H1 (cell line): ENCODE measurements around the gene CDH16. TPM values are rescaled to one million over a fixed set of nuclear protein-coding genes. Genes with fewer than 3 reads are reported as not detected.
A peak's percentile ranks its signal among the peaks of the same experiment; 100 is the strongest.

Source experiments
- CTCF ChIA-PET: fragments of 300-600 bp; sonication (Branson Sonifier 250); formaldehyde crosslinking; loops from one replicate; lab custom pipeline; 2021; ENCODE audit not compliant: partially characterized antibody; lab: Charles Lee
- POLR2A ChIA-PET: fragments of 300-600 bp; sonication (Branson Sonifier 250); formaldehyde crosslinking; loops from one replicate; lab custom pipeline; 2021; ENCODE audit warnings: inconsistent platforms; ENCODE audit not compliant: partially characterized antibody; lab: Charles Lee
- DNase-seq, 2 experiments: peaks; one replicate each; pipeline versions ENCODE4 v3.0.0 to v3.0.0-alpha.2; 2010 to 2022; ENCODE audit warnings: low spot score in 2 of 2, low read depth in 1 of 2, mixed read lengths in 1 of 2
- FAIRE-seq: peaks from 2 replicates; lab custom pipeline; 2011; peaks lifted over from hg19 to GRCh38; lab: Jason Lieb, UNC
- H2AFZ ChIP-seq: 2 replicates; pipeline ENCODE4 v1.8.1; 2012; ENCODE audit warnings: low read length, inconsistent platforms
- H2AK5ac ChIP-seq: 2 replicates; pipeline ENCODE4 v1.6.1; 2013; ENCODE audit warnings: low read depth, low read length
- H2BK120ac ChIP-seq: replicated peaks from 2 replicates; pipeline ENCODE3; 2013; ENCODE audit warnings: low read depth, low read length, inconsistent platforms
- H2BK12ac ChIP-seq: 2 replicates; pipeline ENCODE4 v1.6.1; 2013; ENCODE audit warnings: low read depth, low read length
- H2BK15ac ChIP-seq: 2 replicates; pipeline ENCODE4 v1.6.1; 2013; ENCODE audit warnings: low read length
- H2BK20ac ChIP-seq: 2 replicates; pipeline ENCODE4 v1.6.1; 2013; ENCODE audit warnings: low read length
- H2BK5ac ChIP-seq: 2 replicates; pipeline ENCODE4 v1.6.1; 2013; ENCODE audit warnings: low read depth, low read length
- H3K14ac ChIP-seq: 2 replicates; pipeline ENCODE4 v1.6.1; 2013; ENCODE audit warnings: inconsistent platforms; ENCODE audit not compliant: insufficient read length
- H3K18ac ChIP-seq: 2 replicates; pipeline ENCODE4 v1.6.1; 2013; ENCODE audit warnings: low read length; ENCODE audit errors: extremely low read depth
- H3K23ac ChIP-seq: 2 replicates; pipeline ENCODE4 v1.6.1; 2013; ENCODE audit warnings: inconsistent platforms; ENCODE audit not compliant: insufficient read length
- H3K23me2 ChIP-seq: 2 replicates; pipeline ENCODE4 v1.6.1; 2013; ENCODE audit warnings: low read depth, low read length
- H3K27ac ChIP-seq: 2 replicates; pipeline ENCODE4 v1.6.1; 2011; ENCODE audit warnings: low read depth, low read length, inconsistent platforms
- H3K27me3 ChIP-seq, 4 experiments: replicated peaks in 1 of 4; 1 replicate in 1 of 4; 2 replicates in 3 of 4; pipeline versions ENCODE4 v1.6.1 to v1.8.1; 2011 to 2013; ENCODE audit warnings: low read length in 3 of 4, mild to moderate bottlenecking in 3 of 4, inconsistent platforms in 2 of 4, mixed read lengths in 2 of 4, moderate library complexity in 1 of 4; ENCODE audit not compliant: control insufficient read depth in 3 of 4, insufficient read depth in 3 of 4; ENCODE audit errors: extremely low read depth in 1 of 4
- H3K36me3 ChIP-seq, 4 experiments: 2 replicates each; pipeline versions ENCODE4 v1.6.1 to v1.8.1; 2011 to 2013; ENCODE audit warnings: mild to moderate bottlenecking in 4 of 4, low read length in 3 of 4, moderate library complexity in 2 of 4, control low read depth in 1 of 4, inconsistent platforms in 1 of 4; ENCODE audit not compliant: insufficient read depth in 4 of 4, control insufficient read depth in 2 of 4
- H3K4ac ChIP-seq: replicated peaks from 2 replicates; pipeline ENCODE3; 2013; ENCODE audit warnings: low read length, low read depth, mixed read lengths, inconsistent platforms; ENCODE audit not compliant: insufficient read length
- H3K4me1 ChIP-seq, 4 experiments: replicated peaks in 1 of 4; 1 replicate in 1 of 4; 2 replicates in 3 of 4; pipeline versions ENCODE4 v1.6.1 to v1.8.1; 2011 to 2013; ENCODE audit warnings: low read length in 3 of 4, inconsistent platforms in 2 of 4, mixed read lengths in 1 of 4; ENCODE audit not compliant: insufficient read depth in 4 of 4, control insufficient read depth in 3 of 4
- H3K4me2 ChIP-seq, 2 experiments: 2 replicates each; pipeline versions ENCODE4 v1.6.1 to v1.8.1; 2011 to 2013; ENCODE audit warnings: low read depth in 2 of 2, low read length in 2 of 2, control low read depth in 1 of 2, inconsistent platforms in 1 of 2, mild to moderate bottlenecking in 1 of 2; ENCODE audit not compliant: insufficient read depth in 1 of 2
- H3K4me3 ChIP-seq, 4 experiments: fragments of 200-600, 300-600 bp in 1 of 4; sonication (generic), shearing (Covaris generic), sonication (Bioruptor Twin) in 1 of 4; 2 replicates each; pipeline versions ENCODE4 v1.5.1 to v1.8.1; 2011 to 2016; ENCODE audit warnings: low read length in 4 of 4, low read depth in 3 of 4, control low read depth in 2 of 4, inconsistent platforms in 2 of 4, mild to moderate bottlenecking in 2 of 4, mixed read lengths in 1 of 4, moderate library complexity in 1 of 4; ENCODE audit not compliant: insufficient read depth in 2 of 4; ENCODE audit errors: extremely low read depth in 1 of 4
- H3K56ac ChIP-seq: replicated peaks from 2 replicates; pipeline ENCODE3; 2013; ENCODE audit warnings: low read depth, mild to moderate bottlenecking, mixed read lengths, low read length, inconsistent platforms; ENCODE audit not compliant: insufficient read length
- H3K79me1 ChIP-seq: 2 replicates; pipeline ENCODE4 v1.6.1; 2013; ENCODE audit warnings: low read depth, low read length, control low read depth
- H3K79me2 ChIP-seq, 2 experiments: 2 replicates each; pipeline versions ENCODE4 v1.6.1 to v1.8.1; 2012 to 2013; ENCODE audit warnings: low read length in 2 of 2, mild to moderate bottlenecking in 2 of 2, inconsistent platforms in 1 of 2; ENCODE audit not compliant: insufficient read depth in 2 of 2, control insufficient read depth in 1 of 2
- H3K9ac ChIP-seq, 4 experiments: replicated peaks in 1 of 4; 1 replicate in 1 of 4; 2 replicates in 3 of 4; pipeline versions ENCODE4 v1.6.1 to v1.8.1; 2011 to 2013; ENCODE audit warnings: low read depth in 3 of 4, low read length in 3 of 4, control low read depth in 2 of 4, mild to moderate bottlenecking in 2 of 4, moderate library complexity in 2 of 4, inconsistent platforms in 1 of 4; ENCODE audit errors: extremely low read depth in 1 of 4
- H3K9me3 ChIP-seq, 2 experiments: 2 replicates each; pipeline versions ENCODE4 v1.6.1 to v1.8.1; 2012 to 2013; ENCODE audit warnings: mild to moderate bottlenecking in 2 of 2, moderate library complexity in 2 of 2, control low read depth in 1 of 2, inconsistent platforms in 1 of 2, low read depth in 1 of 2, low read length in 1 of 2, mixed read lengths in 1 of 2; ENCODE audit not compliant: insufficient read depth in 2 of 2
- H4K20me1 ChIP-seq, 2 experiments: replicated peaks in 1 of 2; 2 replicates each; pipeline versions ENCODE3 to v1.8.1; 2011 to 2013; ENCODE audit warnings: inconsistent platforms in 2 of 2, low read length in 2 of 2, mild to moderate bottlenecking in 1 of 2; ENCODE audit not compliant: insufficient read depth in 2 of 2, control insufficient read depth in 1 of 2
- H4K5ac ChIP-seq: 2 replicates; pipeline ENCODE4 v1.6.1; 2013; ENCODE audit warnings: low read length, low read depth, mixed read lengths, inconsistent platforms; ENCODE audit not compliant: insufficient read length
- H4K8ac ChIP-seq: 2 replicates; pipeline ENCODE4 v1.8.0; 2013; ENCODE audit warnings: mild to moderate bottlenecking, moderate library complexity, low read length, inconsistent platforms; ENCODE audit not compliant: insufficient read depth; ENCODE audit errors: extremely low read depth
- H4K91ac ChIP-seq: replicated peaks from 2 replicates; pipeline ENCODE3; 2013; ENCODE audit warnings: low read length, mixed read lengths, inconsistent platforms; ENCODE audit not compliant: insufficient read length
- EZH2 ChIP-seq: fragments of 200-600 bp; sonication (generic); IDR thresholded peaks from 2 replicates; pipeline ENCODE4 v1.7.1; 2012; ENCODE audit warnings: low read depth, mild to moderate bottlenecking, moderate library complexity, low read length, inconsistent platforms; ENCODE audit not compliant: severe bottlenecking
- RXRA ChIP-seq: IDR thresholded peaks from 2 replicates; pipeline ENCODE4 v1.6.1; 2011; ENCODE audit warnings: low read depth, mild to moderate bottlenecking, low read length, moderate library complexity; ENCODE audit not compliant: insufficient read depth
- SUZ12 ChIP-seq: fragments of 200-600 bp; sonication (generic); IDR thresholded peaks from 2 replicates; pipeline ENCODE4 v1.6.1; 2012; ENCODE audit warnings: mild to moderate bottlenecking, inconsistent platforms, low read length, moderate library complexity, mixed read lengths
- WGBS, 2 experiments: shearing (Covaris generic) in 1 of 2; methylation state at CpG; one replicate each; pipeline versions ENCODE4 v1.1.6 to v1.1.7; 2013 to 2015; ENCODE audit warnings: low lambda C conversion rate in 2 of 2, mixed read lengths in 2 of 2, inconsistent platforms in 1 of 2, low coverage in 1 of 2, missing lambda C conversion rate in 1 of 2; ENCODE audit not compliant: insufficient replicate concordance in 2 of 2, insufficient coverage in 1 of 2, insufficient read length in 1 of 2; ENCODE audit errors: extremely low coverage in 1 of 2, missing lambda C conversion rate in 1 of 2; 5-methylcytosine and 5-hydroxymethylcytosine counted together
- polyA plus RNA-seq, 7 experiments: library from polyadenylated mRNA; depleted of rRNA in 3 of 7; stranded (reverse) in 5 of 7; unstranded in 2 of 7; fragments of >200 nt in 5 of 7; fragments of 200-250 nt in 2 of 7; gene quantifications; 1 replicate in 5 of 7; 2 replicates in 1 of 7; 4 replicates in 1 of 7; pipeline versions ENCODE4 v1.2.1 to v1.2.3, GENCODE V29; 2011 to 2013; ENCODE audit warnings: missing spikeins in 2 of 7, mixed read lengths in 2 of 7
- total RNA-seq: library from RNA; stranded (reverse); fragmentation: NEBNext Ultra II Directional; extraction: Animal tissue kit (Norgen Biotek cat#: 25700); gene quantifications from 2 replicates; pipeline ENCODE4 v1.2.1, GENCODE V29; 2021

The CDH16 gene
- total and polyA plus RNA-seq, 2 of the 8 experiments (the other 6 are each of a cell fraction or from before 2014, with no cell fraction given): not detected

DNA sequence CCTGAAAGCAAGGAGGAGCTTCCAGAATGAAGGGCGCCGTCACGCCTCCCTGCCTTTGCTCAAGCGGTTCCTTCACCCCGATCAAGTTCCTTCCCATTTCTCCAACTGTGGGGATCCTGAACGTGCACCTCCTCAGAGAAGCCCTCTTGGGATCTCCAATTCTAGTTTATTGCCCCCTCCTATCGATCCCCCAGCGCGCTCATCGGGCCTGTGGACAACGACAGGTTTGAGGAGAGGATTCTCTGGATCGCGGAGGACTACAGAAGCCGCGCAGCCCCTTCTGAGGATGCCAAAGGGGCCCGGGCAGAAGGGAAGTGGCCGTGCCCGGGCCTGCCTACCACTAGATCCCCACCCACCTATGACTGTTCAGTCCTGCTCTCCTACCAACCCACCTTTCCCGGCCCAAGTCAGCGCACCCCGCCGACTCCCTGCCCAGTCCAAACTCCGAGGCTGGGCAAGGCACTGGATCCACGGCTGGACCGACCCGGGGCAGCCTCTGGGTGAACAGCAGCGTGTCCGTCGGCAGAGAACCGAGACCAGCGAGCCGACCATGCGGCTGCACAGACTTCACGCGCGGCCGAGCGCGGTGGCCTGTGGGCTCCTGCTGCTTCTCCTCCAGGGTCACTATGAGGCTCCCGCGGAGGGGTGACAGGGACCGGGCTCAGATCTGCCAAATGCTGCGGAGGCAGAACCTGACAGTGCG lies 29.6 kb upstream of the CDH16 start:
- WGBS, 2 experiments: 36% methylated on average over 44 of the region's 44 CpGs; no CpG with 5 or more reads in 1 of the 2 experiments

More for the DNA sequence above, 29.6 kb upstream of the CDH16 start:
- FAIRE-seq: no peak
- no peak overlapping the region for H3K23ac ChIP-seq
- H3K18ac ChIP-seq: no peak overlapping the region
- H2BK120ac ChIP-seq: no peak overlapping the region
- H3K27me3 ChIP-seq: peaks cover 10 to 34% (median 32%) of the 10 kb centered on the region in 4 experiments
- H2BK15ac ChIP-seq: no peak overlapping the region
- no peaks in the 10 kb centered on the region for H3K9me3 ChIP-seq
- H2BK20ac ChIP-seq: no peak overlapping the region
- no peak overlapping the region for H3K4ac ChIP-seq
- ChIA-PET CTCF (interaction anchor here (0.9 to 3.3 kb wide), 7 partner anchors 10 to 53 kb away, joined by 3 to 14 read pairs (median 4); partner anchors contain the start of gene CIAO2B), POLR2A (interaction anchor here (0.9 kb wide), 1 partner anchor 209 kb away, joined by 4 read pairs; no protein-coding TSS in a partner anchor)
- no peak overlapping the region for H2BK5ac ChIP-seq
- H4K5ac ChIP-seq: no peak overlapping the region
- H3K9ac ChIP-seq: no peak overlapping the region
- TF ChIP-seq SUZ12 (peak; percentile 84), EZH2 (peak; percentile 88), RXRA (no peak)
- H3K79me1 ChIP-seq: no peaks in the 10 kb centered on the region
- H3K23me2 ChIP-seq: peaks cover 2% of the 10 kb centered on the region; the same call in 1 of the 2 replicates
- no peak overlapping the region for H2AK5ac ChIP-seq
- no peak for DNase-seq
- no peak overlapping the region for H4K91ac ChIP-seq
- peaks cover 0 to 1% of the 10 kb centered on the region in 2 experiments for H4K20me1 ChIP-seq
- peak overlapping the region; percentile 50; the same call in 1 of the 2 replicates for H2AFZ ChIP-seq
- no peak overlapping the region for H3K27ac ChIP-seq
- H3K14ac ChIP-seq: no peak overlapping the region
- H3K4me2 ChIP-seq: peak overlapping the region; percentile 77 to 83
- H3K4me1 ChIP-seq: peaks cover 0 to 5% (median 1%) of the 10 kb centered on the region in 4 experiments; a peak in 2 of 7 replicates
- H2BK12ac ChIP-seq: no peak overlapping the region
- no peak overlapping the region for H3K56ac ChIP-seq
- peaks cover 0 to 5% (median under 1%) of the 10 kb centered on the region in 4 experiments; a peak in 3 of 8 replicates for H3K36me3 ChIP-seq
- H4K8ac ChIP-seq: no peak overlapping the region
- no peaks in the 10 kb centered on the region for H3K79me2 ChIP-seq
- H3K4me3 ChIP-seq: peak overlapping the region; percentile 23 to 53 (median 27); a peak in 7 of 8 replicates
